Measurements from ENCODE around the gene GLOD4. TPM values are rescaled to one million over a fixed set of nuclear protein-coding genes. Genes with fewer than 3 reads are reported as not detected.

The GLOD4 gene
- total and polyA plus RNA-seq, 4 experiments from 2014 or later, result 94.9 to 131 (median 109) TPM

- H3K27me3 ChIP-seq (ENCODE audit: insufficient read depth, low read length), result no peaks in the 10 kb centered on the region
- Mint-ChIP-seq H3K27me3 (peaks cover 0 to 1% of the 10 kb centered on the region in 2 donors), H3K36me3 (no peaks in the 10 kb centered on the region), H3K27ac (no peak overlapping the region), H3K9me3 (no peaks in the 10 kb centered on the region), H3K4me3 (no peak overlapping the region), H3K4me1 (no peaks in the 10 kb centered on the region)
- intact Hi-C loops (cut with micrococcal nuclease), result no loop called here
- no peaks in the 10 kb centered on the region for H3K4me1 ChIP-seq (ENCODE audit: insufficient read depth, low read length)
- H3K36me3 ChIP-seq (ENCODE audit: insufficient read depth, low read length), result no peaks in the 10 kb centered on the region
- no peak overlapping the region for H3K4me3 ChIP-seq (ENCODE audit: low read length in 2 of 2)
- H3K9me3 ChIP-seq (ENCODE audit: control insufficient read depth in 1 of 2, low read length in 2 of 2), result no peaks in the 10 kb centered on the region
- DNase-seq, result no peak
- H3K27ac ChIP-seq (ENCODE audit: low read depth, low read length), result no peak overlapping the region
- POLR2A ChIA-PET (ENCODE audit: partially characterized antibody), result no interaction called here
- CTCF ChIA-PET (ENCODE audit: partially characterized antibody), result interaction anchor here (1.6 kb wide), 1 partner anchor 180 kb away, joined by 4 read pairs; no protein-coding TSS in a partner anchor
Measured at GRCh38 chr17:800446-801242, 18.6 kb upstream of the GLOD4 start.

DNA sequence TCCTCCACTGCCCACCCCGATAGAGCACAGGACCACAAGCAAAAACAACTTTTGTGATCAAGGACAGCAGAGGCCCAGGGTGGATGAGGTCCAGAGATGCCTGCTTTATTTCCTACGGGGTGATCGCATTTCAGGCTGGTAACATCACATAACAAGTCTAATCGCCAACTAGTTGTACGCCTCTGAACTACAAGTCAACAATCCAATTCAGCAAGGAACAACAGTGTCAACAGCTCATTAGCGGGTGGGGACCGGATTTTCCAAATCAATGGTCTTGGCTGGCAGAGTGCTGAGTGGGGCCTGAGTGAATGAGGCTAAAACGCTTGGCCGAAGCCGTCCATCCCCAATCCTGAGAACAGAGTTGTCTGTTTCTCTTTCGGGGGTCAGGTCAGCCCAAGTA lies 17.2 kb upstream of the GLOD4 start:
- no peak overlapping the region for H3K4me3 Mint-ChIP-seq
- H3K4me1 Mint-ChIP-seq, result peaks cover 0 to 6% (median 6%) of the 10 kb centered on the region in 4 donors
- no peaks in the 10 kb centered on the region for H3K9me3 ChIP-seq (ENCODE audit: control insufficient read depth in 1 of 2, low read length in 2 of 2)
- ChIA-PET CTCF (ENCODE audit: partially characterized antibody) (no interaction called here), POLR2A (ENCODE audit: partially characterized antibody) (no interaction called here)
- no peak overlapping the region for H3K4me3 ChIP-seq (ENCODE audit: low read length in 2 of 2)
- H3K27me3 Mint-ChIP-seq, result peaks cover 0 to 1% of the 10 kb centered on the region in 2 donors
- H3K27ac ChIP-seq (ENCODE audit: low read depth, low read length), result no peak overlapping the region
- no peak overlapping the region for H3K27ac Mint-ChIP-seq
- DNase-seq, result no peak
- no peaks in the 10 kb centered on the region for H3K27me3 ChIP-seq (ENCODE audit: insufficient read depth, low read length)
- no peaks in the 10 kb centered on the region for H3K9me3 Mint-ChIP-seq
- intact Hi-C loops (cut with micrococcal nuclease), result no loop called here
- H3K4me1 ChIP-seq (ENCODE audit: insufficient read depth, low read length), result peaks cover 5% of the 10 kb centered on the region
- H3K36me3 ChIP-seq (ENCODE audit: insufficient read depth, low read length), result no peaks in the 10 kb centered on the region
- no peaks in the 10 kb centered on the region for H3K36me3 Mint-ChIP-seq

- Histone ChIP-seq H3K4me3 (ENCODE audit: low read length in 2 of 2) (no peak overlapping the region), H3K36me3 (ENCODE audit: insufficient read depth, low read length) (no peaks in the 10 kb centered on the region), H3K27me3 (ENCODE audit: insufficient read depth, low read length) (no peaks in the 10 kb centered on the region), H3K9me3 (ENCODE audit: control insufficient read depth in 1 of 2, low read length in 2 of 2) (no peaks in the 10 kb centered on the region), H3K27ac (ENCODE audit: low read depth, low read length) (no peak overlapping the region), H3K4me1 (ENCODE audit: insufficient read depth, low read length) (peaks cover 5% of the 10 kb centered on the region)
- Mint-ChIP-seq H3K4me1 (peaks cover 0 to 6% (median 6%) of the 10 kb centered on the region in 4 donors), H3K9me3 (no peaks in the 10 kb centered on the region), H3K27me3 (peaks cover 0 to under 1% of the 10 kb centered on the region in 2 donors), H3K36me3 (peaks cover 1 to 4% of the 10 kb centered on the region in 2 donors), H3K27ac (no peak overlapping the region), H3K4me3 (no peak overlapping the region)
- DNase-seq, result no peak
- POLR2A ChIA-PET (ENCODE audit: partially characterized antibody), result no interaction called here
- CTCF ChIA-PET (ENCODE audit: partially characterized antibody), result interaction anchor here (1.0 kb wide), 1 partner anchor 183 kb away, joined by 3 read pairs; no protein-coding TSS in a partner anchor
- intact Hi-C loops (cut with micrococcal nuclease), result no loop called here
Measured at GRCh38 chr17:798246-798645, 16.2 kb upstream of the GLOD4 start.

DNA sequence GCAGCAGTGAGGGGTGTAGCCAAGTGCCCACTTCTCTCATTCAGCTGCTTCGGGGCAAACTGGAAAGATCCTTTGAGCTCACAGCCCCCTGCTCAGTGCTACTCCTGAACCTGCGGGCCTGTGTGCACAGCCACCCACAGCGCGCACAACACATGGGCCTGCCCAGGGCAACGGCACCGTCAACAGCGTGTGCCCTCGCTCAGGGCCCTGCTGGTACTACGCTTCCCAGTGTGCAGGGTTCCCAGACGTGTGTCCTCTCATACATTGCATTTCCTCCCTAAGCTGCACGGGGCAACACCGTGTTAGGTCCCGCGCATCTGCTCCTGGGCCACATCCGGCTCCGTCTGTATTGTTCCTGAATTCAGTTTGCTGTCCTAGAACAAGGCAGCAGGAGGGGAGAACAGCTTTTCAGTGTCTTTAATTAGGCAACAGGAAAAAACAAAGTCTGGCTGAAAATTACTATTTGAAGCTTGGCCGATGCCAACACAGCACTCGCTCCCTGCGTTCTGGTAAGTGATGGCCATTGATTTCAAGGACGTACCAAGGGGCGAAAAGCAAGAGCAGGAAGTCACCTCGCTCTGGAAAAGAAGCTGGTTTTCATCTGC lies 15.3 kb upstream of the GLOD4 start:
- intact Hi-C loops (cut with micrococcal nuclease), result no loop called here
- Histone ChIP-seq H3K4me3 (ENCODE audit: low read length in 2 of 2) (no peak overlapping the region), H3K27me3 (ENCODE audit: insufficient read depth, low read length) (no peaks in the 10 kb centered on the region), H3K9me3 (ENCODE audit: control insufficient read depth in 1 of 2, low read length in 2 of 2) (no peaks in the 10 kb centered on the region), H3K4me1 (ENCODE audit: insufficient read depth, low read length) (peaks cover 5% of the 10 kb centered on the region), H3K27ac (ENCODE audit: low read depth, low read length) (no peak overlapping the region), H3K36me3 (ENCODE audit: insufficient read depth, low read length) (peaks cover 4% of the 10 kb centered on the region)
- DNase-seq, result no peak
- no peak overlapping the region for H3K4me3 Mint-ChIP-seq
- H3K9me3 Mint-ChIP-seq, result no peaks in the 10 kb centered on the region
- no peak overlapping the region for H3K27ac Mint-ChIP-seq
- ChIA-PET CTCF (ENCODE audit: partially characterized antibody) (interaction anchor here (1.0 to 1.4 kb wide), 3 partner anchors 81 to 184 kb away, joined by 3 read pairs; no protein-coding TSS in a partner anchor), POLR2A (ENCODE audit: partially characterized antibody) (no interaction called here)
- no peaks in the 10 kb centered on the region for H3K27me3 Mint-ChIP-seq
- H3K36me3 Mint-ChIP-seq, result peaks cover 7 to 9% of the 10 kb centered on the region in 2 donors
- H3K4me1 Mint-ChIP-seq, result peaks cover 0 to 6% (median 6%) of the 10 kb centered on the region in 4 donors

DNA sequence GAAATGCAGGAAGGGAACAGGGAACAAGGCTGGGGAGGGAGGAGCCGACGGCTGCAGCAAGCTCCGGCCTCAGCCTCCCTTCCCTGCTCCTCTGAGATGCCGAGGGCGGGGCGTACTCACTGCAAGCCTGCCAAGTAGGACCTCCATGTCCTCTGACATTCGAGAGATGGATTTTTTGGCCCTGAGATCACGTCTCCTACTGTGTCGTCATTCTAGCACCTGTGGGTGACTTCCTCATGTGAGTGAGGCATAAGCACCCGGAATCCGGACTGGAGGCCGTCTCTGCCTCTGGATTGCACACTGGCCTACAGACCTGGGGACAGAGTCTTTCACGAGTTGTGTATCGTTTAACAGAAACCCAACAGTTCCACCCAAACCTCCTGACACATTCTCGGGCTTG lies 14.5 kb upstream of the GLOD4 start:
- POLR2A ChIA-PET (ENCODE audit: partially characterized antibody), result no interaction called here
- no peaks in the 10 kb centered on the region for H3K9me3 Mint-ChIP-seq
- Histone ChIP-seq H3K36me3 (ENCODE audit: insufficient read depth, low read length) (peaks cover 11% of the 10 kb centered on the region), H3K27me3 (ENCODE audit: insufficient read depth, low read length) (no peaks in the 10 kb centered on the region), H3K9me3 (ENCODE audit: control insufficient read depth in 1 of 2, low read length in 2 of 2) (no peaks in the 10 kb centered on the region), H3K4me1 (ENCODE audit: insufficient read depth, low read length) (peaks cover 5% of the 10 kb centered on the region), H3K27ac (ENCODE audit: low read depth, low read length) (no peak overlapping the region), H3K4me3 (ENCODE audit: low read length in 2 of 2) (no peak overlapping the region)
- CTCF ChIA-PET (ENCODE audit: partially characterized antibody), result interaction anchor here (1.0 to 1.4 kb wide), 2 partner anchors 82 to 184 kb away, joined by 3 read pairs; no protein-coding TSS in a partner anchor
- H3K4me3 Mint-ChIP-seq, result no peak overlapping the region
- H3K4me1 Mint-ChIP-seq, result peaks cover 0 to 6% (median 6%) of the 10 kb centered on the region in 4 donors
- peaks cover 12 to 14% of the 10 kb centered on the region in 2 donors for H3K36me3 Mint-ChIP-seq
- no peak for DNase-seq
- H3K27me3 Mint-ChIP-seq, result no peaks in the 10 kb centered on the region
- no peak overlapping the region for H3K27ac Mint-ChIP-seq
- intact Hi-C loops (cut with micrococcal nuclease), result no loop called here

DNA sequence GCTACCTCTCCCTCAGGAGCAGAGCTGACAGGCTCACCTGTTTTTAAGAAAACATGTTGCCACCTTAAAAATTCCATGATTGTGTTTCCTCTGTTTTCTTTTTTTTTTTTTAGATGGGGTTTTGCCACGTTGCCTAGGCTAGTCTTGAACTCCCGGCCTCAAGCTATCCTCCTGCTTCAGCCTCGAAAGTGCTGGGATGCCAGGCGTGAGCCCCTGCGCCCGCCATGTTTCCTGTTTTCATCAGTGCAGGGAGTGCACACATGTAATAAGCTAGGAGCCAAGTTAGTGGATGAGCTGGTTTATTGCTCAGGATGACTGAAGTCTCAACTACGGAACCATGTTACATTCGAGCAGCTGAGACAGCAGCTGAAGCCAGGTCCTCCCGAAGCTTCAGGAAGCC lies 13.6 kb upstream of the GLOD4 start:
- Histone ChIP-seq H3K27me3 (ENCODE audit: insufficient read depth, low read length) (no peaks in the 10 kb centered on the region), H3K9me3 (ENCODE audit: control insufficient read depth in 1 of 2, low read length in 2 of 2) (no peaks in the 10 kb centered on the region), H3K27ac (ENCODE audit: low read depth, low read length) (no peak overlapping the region), H3K4me1 (ENCODE audit: insufficient read depth, low read length) (peaks cover 5% of the 10 kb centered on the region), H3K4me3 (ENCODE audit: low read length in 2 of 2) (no peak overlapping the region), H3K36me3 (ENCODE audit: insufficient read depth, low read length) (peaks cover 19% of the 10 kb centered on the region)
- Mint-ChIP-seq H3K9me3 (peaks cover 0 to 2% (median 0%) of the 10 kb centered on the region in 8 donors), H3K27ac (peak overlapping the region in 1 of 7 donors; percentile 12), H3K27me3 (no peaks in the 10 kb centered on the region), H3K36me3 (peaks cover 20 to 23% of the 10 kb centered on the region in 2 donors), H3K4me1 (peaks cover 3 to 9% (median 6%) of the 10 kb centered on the region in 4 donors), H3K4me3 (no peak overlapping the region)
- ChIA-PET POLR2A (ENCODE audit: partially characterized antibody) (interaction anchor here (0.9 to 1.3 kb wide), 2 partner anchors 16 to 201 kb away, joined by 3 to 5 read pairs; partner anchors contain the start of gene TIMM22), CTCF (ENCODE audit: partially characterized antibody) (interaction anchor here (1.1 to 1.8 kb wide), 5 partner anchors 14 to 203 kb away, joined by 4 to 22 read pairs (median 5); partner anchors contain the start of genes GLOD4, MRM3 and TIMM22)
- no peak for DNase-seq
- intact Hi-C loops (cut with micrococcal nuclease), result loop anchor here (1.0 kb wide), 1 partner anchor 201 kb away; no protein-coding TSS in a partner anchor

DNA sequence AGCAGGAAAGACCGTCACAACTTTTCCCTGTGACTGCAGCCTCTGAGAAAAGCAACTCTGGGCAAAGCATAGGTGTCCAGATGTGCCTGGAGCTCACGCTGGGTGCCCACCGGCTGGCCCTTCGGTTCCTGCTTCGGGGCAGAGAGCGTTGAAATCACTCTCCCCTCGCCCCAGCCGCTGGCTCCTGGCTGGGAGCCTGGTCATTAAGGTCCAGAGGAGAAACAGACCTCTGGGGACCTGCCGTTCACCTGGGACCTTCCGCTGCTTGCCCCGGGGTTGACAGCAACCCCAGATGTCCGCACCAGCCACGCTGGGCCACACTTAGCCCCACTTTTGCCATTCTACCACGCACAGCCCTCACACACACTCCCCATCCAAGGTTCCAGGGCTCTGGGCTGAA lies 13.2 kb upstream of the GLOD4 start:
- CTCF ChIA-PET (ENCODE audit: partially characterized antibody), result interaction anchor here (1.1 to 1.8 kb wide), 5 partner anchors 13 to 204 kb away, joined by 4 to 22 read pairs (median 5); partner anchors contain the start of genes GLOD4, MRM3 and TIMM22
- no peak overlapping the region for H3K4me3 ChIP-seq (ENCODE audit: low read length in 2 of 2)
- peaks cover 19% of the 10 kb centered on the region for H3K36me3 ChIP-seq (ENCODE audit: insufficient read depth, low read length)
- intact Hi-C loops (cut with micrococcal nuclease), result loop anchor here (1.0 kb wide), 1 partner anchor 201 kb away; no protein-coding TSS in a partner anchor
- H3K4me3 Mint-ChIP-seq, result no peak overlapping the region
- DNase-seq, result no peak
- POLR2A ChIA-PET (ENCODE audit: partially characterized antibody), result interaction anchor here (0.9 to 1.3 kb wide), 5 partner anchors 14 to 201 kb away, joined by 3 to 6 read pairs (median 4); partner anchors contain the start of genes GLOD4 and TIMM22
- H3K36me3 Mint-ChIP-seq, result peaks cover 21 to 23% of the 10 kb centered on the region in 2 donors
- H3K27me3 Mint-ChIP-seq, result no peaks in the 10 kb centered on the region
- H3K4me1 Mint-ChIP-seq, result peaks cover 3 to 9% (median 6%) of the 10 kb centered on the region in 4 donors
- H3K9me3 ChIP-seq (ENCODE audit: control insufficient read depth in 1 of 2, low read length in 2 of 2), result no peaks in the 10 kb centered on the region
- peaks cover 0 to 2% (median 0%) of the 10 kb centered on the region in 8 donors for H3K9me3 Mint-ChIP-seq
- no peaks in the 10 kb centered on the region for H3K27me3 ChIP-seq (ENCODE audit: insufficient read depth, low read length)
- no peak overlapping the region for H3K27ac ChIP-seq (ENCODE audit: low read depth, low read length)
- H3K27ac Mint-ChIP-seq, result peak overlapping the region in 1 of 7 donors; percentile 64
- H3K4me1 ChIP-seq (ENCODE audit: insufficient read depth, low read length), result peaks cover 5% of the 10 kb centered on the region
